Measurements from ENCODE around the gene CDH7.
A peak's percentile ranks its signal among the peaks of the same experiment; 100 is the strongest.

Gene CDH7, protein sequence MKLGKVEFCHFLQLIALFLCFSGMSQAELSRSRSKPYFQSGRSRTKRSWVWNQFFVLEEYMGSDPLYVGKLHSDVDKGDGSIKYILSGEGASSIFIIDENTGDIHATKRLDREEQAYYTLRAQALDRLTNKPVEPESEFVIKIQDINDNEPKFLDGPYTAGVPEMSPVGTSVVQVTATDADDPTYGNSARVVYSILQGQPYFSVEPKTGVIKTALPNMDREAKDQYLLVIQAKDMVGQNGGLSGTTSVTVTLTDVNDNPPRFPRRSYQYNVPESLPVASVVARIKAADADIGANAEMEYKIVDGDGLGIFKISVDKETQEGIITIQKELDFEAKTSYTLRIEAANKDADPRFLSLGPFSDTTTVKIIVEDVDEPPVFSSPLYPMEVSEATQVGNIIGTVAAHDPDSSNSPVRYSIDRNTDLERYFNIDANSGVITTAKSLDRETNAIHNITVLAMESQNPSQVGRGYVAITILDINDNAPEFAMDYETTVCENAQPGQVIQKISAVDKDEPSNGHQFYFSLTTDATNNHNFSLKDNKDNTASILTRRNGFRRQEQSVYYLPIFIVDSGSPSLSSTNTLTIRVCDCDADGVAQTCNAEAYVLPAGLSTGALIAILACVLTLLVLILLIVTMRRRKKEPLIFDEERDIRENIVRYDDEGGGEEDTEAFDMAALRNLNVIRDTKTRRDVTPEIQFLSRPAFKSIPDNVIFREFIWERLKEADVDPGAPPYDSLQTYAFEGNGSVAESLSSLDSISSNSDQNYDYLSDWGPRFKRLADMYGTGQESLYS

GRCh38 chr18:65750389-65751154 is at the start of gene CDH7:
Gene CDH7 (plus strand): TSS chr18:65751012. CDS start chr18:65762843, 11,831 bp downstream.
- DNase-seq: peak; percentile 19

DNA sequence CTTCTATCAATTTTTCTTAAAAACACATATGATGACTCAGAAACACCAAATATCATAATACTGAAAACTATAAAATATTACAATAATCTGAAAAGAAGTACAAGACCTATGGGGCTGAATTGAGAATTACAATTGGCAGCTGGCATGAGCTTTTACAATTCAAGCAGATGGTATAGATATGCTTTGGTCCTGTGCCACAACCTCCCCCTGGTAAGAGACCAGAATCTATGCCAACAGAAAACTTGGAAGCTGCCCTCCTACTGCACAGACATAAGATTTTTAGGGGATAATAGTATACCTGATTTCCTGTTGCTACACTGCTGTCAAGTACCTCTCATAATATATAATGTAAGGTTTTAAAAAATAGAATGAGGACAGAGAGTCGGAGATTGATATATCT is 46.8 kb upstream of the CDH7 start:
- DNase-seq: no peak

DNA sequence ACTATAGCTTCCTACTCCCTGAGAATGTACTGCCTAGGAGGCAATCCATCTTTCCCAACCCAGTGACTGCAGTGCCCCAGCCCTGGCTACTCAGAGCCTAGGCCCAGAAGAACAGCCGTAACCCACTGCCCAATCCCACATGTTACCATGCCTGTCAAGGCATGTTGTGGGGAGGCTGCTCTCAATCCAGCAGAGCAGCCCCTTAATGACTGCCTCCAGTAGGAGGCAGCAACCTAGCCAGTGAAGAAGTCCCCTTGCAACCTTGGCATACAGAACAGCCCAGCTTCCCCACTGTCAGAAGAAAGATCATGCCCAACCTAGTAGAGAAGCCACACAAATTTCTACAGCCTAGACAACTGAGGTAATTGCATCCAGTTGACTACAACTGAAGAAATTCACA is 44.2 kb upstream of the CDH7 start:
- DNase-seq: no peak

- DNase-seq: no peak
Measured at GRCh38 chr18:65711493-65711892, 39.3 kb upstream of the CDH7 start.

DNA sequence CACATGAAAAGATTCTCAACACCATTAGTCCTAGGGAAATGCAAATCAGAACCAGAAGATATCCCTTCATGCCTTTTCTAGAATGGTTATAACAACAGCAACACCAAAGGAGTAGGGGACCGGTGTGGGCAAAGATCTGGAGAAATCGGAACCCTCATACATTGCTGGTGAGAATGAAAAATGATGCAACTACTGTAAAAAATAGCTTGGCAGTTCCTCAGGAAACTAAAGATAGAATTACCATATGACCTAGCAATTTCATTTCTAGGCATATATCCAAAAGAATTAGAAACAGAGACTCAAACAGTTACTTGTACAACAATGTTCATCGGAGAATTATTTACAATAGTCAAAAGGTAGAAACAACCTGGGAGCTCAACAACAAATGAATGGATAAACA is 29.2 kb upstream of the CDH7 start:
- no peak for DNase-seq

DNA sequence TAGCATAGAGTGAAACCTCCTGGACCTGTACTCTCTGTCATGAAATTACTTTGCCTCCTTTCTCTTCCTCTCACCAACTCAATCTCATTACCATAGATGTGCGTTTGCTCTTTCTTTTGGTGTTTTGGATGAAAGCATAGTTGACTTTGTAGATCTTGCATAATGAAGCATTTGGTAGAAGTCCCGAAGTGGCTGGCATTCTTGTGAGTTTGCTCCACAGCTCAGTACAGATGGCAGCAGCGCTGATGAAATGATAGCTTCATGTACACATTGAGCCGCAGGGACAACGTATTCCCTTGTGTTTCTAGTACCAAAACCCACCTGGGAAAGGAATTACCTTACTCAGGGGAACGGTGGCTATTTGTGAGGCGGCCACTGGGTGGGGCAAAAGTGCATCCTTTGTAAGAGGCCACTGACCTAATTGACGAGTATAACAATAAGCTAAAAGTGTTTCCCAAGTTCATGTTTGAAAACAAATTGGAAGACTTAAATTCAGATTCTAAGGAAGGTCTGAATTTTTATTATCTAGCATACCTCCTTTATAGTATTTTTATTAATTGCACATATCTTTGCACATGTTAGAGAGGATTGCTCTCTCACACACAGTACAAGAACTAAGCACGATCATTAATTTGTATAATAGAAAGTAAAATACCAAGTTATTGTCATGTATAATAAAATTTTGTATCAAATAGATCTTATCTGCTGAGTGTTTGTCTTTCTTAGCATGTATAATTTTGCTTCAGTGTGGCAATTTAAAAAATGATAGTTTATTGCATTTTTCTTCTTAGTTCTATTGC is 25.4 kb upstream of the CDH7 start:
- no peak for DNase-seq

- no peak for DNase-seq
Measured at GRCh38 chr18:65735155-65735554, 15.7 kb upstream of the CDH7 start.

DNA sequence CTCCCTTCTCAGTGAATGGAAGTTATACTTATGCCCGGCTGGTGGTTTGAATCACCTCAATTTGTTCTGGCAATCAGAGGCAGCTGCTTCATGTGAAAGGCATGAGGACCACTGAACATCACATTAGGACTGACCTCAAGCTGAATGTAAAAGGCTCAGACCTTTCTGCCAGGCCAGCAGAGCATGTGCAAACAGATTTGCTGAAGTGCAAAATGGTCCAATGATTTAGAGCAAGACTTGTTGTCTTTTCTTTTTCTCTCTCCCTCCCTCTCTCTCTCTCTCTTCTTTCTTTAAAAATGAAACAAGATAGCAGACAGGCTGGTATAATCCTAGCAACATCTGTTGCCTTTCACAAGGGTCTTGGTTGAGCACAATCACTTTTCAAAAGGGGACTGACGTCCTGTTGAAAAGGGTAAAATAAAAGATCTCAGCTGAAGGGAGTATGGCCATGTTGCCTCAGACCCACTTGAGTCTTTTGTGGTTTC is 13.3 kb upstream of the CDH7 start:
- no peak for DNase-seq

- no peak for DNase-seq
Measured at GRCh38 chr18:65746936-65747335, 3.9 kb upstream of the CDH7 start.

- no peak for DNase-seq
Measured at GRCh38 chr18:65748321-65748720, 2.5 kb upstream of the CDH7 start.

DNA sequence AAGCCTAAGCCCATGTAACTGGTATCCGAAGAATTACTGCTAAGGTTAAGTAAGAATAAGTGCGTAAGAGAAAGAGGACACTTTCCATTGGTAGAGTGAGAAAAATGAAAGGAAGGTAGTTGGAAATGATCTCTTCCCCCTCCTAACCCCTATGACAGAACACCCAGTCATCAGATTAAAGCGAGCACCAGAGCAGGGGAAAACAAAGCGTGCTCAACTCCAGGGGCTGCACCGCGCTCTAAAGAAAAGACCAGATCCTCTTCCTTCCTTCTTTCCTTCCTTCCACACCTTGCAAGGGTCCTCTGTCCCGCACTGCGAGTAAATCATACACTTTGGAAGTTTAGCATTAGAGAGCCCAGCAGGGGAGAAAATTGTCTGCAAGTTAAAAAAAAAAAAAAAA is 971 bp upstream of the CDH7 start:
- DNase-seq: no peak

GRCh38 chr18:65751155-65752085 is 608 bp downstream of the CDH7 start:
- DNase-seq: no peak

GRCh38 chr18:65752625-65753325 is 2.0 kb downstream of the CDH7 start:
- DNase-seq: no peak

GRCh38 chr18:65753520-65753919 is 2.7 kb downstream of the CDH7 start:
- DNase-seq: peak; percentile 35

- peak; percentile 73 for DNase-seq
Measured at GRCh38 chr18:65754121-65754520, 3.3 kb downstream of the CDH7 start.

DNA sequence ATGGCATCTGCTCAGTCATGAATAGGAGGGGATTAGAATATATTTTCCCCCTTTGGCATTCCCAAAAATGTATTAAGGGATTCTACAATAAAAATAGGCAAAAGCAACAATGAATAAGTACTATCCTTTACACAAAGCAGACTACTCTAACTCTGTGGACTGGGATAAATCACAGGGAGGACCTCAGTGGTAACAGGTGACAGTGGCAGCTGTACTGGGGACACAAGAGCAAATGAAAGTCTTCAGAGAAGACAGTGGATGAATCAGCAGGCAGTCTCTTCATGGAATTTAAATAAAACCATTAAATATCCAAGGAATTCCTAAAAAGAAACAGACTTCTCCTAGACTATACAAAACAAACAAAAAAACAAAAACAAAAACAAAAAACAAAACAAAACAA is 4.8 kb downstream of the CDH7 start:
- no peak for DNase-seq

DNA sequence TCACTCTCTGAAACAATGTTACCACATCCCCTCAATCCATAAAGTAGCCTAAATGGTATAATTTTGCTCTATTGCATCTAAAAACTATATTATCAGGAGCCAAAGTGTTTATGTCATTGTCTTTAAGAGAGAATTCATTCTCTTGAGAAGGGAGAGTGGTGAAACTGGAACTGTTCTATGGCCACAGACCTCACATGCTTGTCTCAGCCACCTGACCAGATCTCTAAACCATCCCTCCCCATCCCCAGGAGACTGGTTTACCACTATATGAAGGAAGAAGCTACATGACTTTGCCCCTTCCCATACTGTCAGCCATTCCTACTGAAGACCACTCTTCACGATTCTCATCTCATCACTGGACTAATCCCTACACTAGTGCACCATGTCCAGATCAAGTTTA is 9.6 kb downstream of the CDH7 start:
- no peak for DNase-seq

GRCh38 chr18:65761636-65762295 is 11.0 kb downstream of the CDH7 start:
- no peak for DNase-seq

- no peak for DNase-seq
Measured at GRCh38 chr18:65762556-65762955, 11.7 kb downstream of the CDH7 start.

DNA sequence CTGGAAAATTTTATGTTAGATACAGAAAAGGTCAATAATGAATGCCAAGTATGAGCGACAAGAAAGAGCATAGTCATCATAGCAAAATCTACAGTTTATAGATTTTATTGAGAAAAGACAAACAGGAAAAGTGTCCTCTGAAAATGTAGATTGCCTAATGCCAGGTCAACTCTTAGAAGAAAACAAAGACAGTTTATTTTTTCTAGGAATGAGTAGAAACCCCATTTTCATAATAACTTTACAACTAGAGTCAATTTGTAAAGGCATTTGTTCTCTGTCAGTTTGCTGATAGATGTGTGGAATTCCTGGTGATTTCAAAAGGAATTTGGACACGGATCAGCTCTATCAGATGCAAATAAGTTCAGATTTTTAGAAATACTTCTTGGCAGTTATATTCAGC is 16.6 kb downstream of the CDH7 start:
- no peak for DNase-seq

Measured in fibroblast of skin of right biceps (primary cell).